Thymus (tissue), 11 donors: Measurements from ENCODE around the gene SRRT. TPM values are rescaled to one million over a fixed set of nuclear protein-coding genes. Genes with fewer than 3 reads are reported as not detected.

Source experiments
- DNase-seq, 9 donors: peaks; one replicate each; pipeline ENCODE4 v3.0.0-alpha.2; 2013; ENCODE audit warnings: low spot score in 9 of 9, low read depth in 6 of 9, missing footprints in 1 of 9
- H3K27ac ChIP-seq, 2 donors: one replicate each; pipeline ENCODE4 v1.5.1; 2013; ENCODE audit warnings: control low read depth in 1 of 2, low read depth in 1 of 2, low read length in 1 of 2, mild to moderate bottlenecking in 1 of 2, moderate library complexity in 1 of 2
- H3K27me3 ChIP-seq, 2 donors: one replicate each; pipeline ENCODE4 v1.5.1; 2013; ENCODE audit warnings: low read length in 1 of 2; ENCODE audit not compliant: control insufficient read depth in 2 of 2, insufficient read depth in 1 of 2
- H3K36me3 ChIP-seq, 2 donors: one replicate each; pipeline ENCODE4 v1.5.1; 2013; ENCODE audit warnings: low read length in 1 of 2, mild to moderate bottlenecking in 1 of 2, moderate library complexity in 1 of 2; ENCODE audit not compliant: control insufficient read depth in 2 of 2, insufficient read depth in 2 of 2
- H3K4me1 ChIP-seq, 2 donors: one replicate each; pipeline ENCODE4 v1.5.1; 2013; ENCODE audit warnings: low read length in 2 of 2; ENCODE audit not compliant: control insufficient read depth in 2 of 2, insufficient read depth in 2 of 2
- H3K4me3 ChIP-seq, 2 donors: one replicate each; pipeline ENCODE4 v1.5.1; 2013; ENCODE audit warnings: low read length in 2 of 2, control low read depth in 1 of 2, mild to moderate bottlenecking in 1 of 2
- H3K9me3 ChIP-seq, 2 donors: one replicate each; pipeline ENCODE4 v1.5.1; 2013; ENCODE audit warnings: low read length in 1 of 2, mild to moderate bottlenecking in 1 of 2; ENCODE audit not compliant: control insufficient read depth in 2 of 2, insufficient read depth in 1 of 2
- WGBS: extraction: QIAGEN DNeasy Blood & Tissue Kit; methylation state at CpG from one replicate; pipeline ENCODE4 v1.1.7; 2013; 5-methylcytosine and 5-hydroxymethylcytosine counted together
- polyA plus RNA-seq: library from polyadenylated mRNA; stranded (reverse); fragments of 200-250 nt; gene quantifications from one replicate; pipeline ENCODE4 v1.2.3, GENCODE V29; 2013
- total RNA-seq: library from RNA; stranded (reverse); fragments of 120-200 nt; gene quantifications from one replicate; pipeline ENCODE4 v1.2.4, GENCODE V29; 2013
- donor health status: healthy.

SRRT gene
- total and polyA plus RNA-seq, 2 donors, result 74.2 to 120 TPM

DNA sequence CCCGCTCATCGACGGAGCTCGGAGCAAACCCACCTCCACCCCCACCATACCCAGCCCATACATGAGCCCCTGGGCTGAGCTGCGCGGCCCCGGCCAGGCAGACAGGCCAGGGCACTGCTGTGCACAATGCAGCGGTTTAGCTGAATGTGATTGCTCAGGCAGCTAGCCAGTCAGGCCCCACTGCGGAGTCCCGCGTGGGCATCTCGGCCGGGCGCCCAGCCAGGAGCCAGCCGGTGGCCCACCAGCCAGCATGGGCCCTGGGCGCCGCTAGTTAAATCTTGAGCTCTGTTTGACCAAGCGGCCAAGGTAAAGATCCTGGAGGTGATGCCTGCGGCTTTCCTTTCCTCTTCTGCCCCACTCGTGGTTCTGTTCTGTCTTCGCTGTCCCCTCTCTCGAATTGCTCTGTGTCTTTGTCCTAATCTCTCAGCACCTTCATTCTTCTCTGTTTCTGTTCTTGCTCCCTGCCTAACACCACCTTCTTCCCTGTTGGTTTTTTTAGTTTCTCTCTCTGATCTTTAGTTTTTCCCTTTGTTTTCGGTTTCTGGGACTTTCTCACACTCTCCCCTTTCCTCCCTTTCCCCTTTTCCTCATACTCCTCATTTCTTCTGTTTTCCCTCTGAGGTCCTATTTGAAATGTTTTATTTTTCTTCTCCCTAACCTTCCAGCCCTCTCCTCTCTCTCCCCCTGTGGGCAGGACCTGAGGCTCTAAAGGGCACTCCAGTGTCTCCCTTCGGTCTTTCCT lies 8.1 kb downstream of the SRRT start:
- no peak overlapping the region for H3K4me3 ChIP-seq
- H3K36me3 ChIP-seq, result peaks cover 83 to 98% of the 10 kb centered on the region in 2 donors
- H3K27ac ChIP-seq, result no peak overlapping the region
- WGBS, result 98% methylated on average over 24 of the region's 24 CpGs
- no peaks in the 10 kb centered on the region for H3K27me3 ChIP-seq
- no peak for DNase-seq
- H3K9me3 ChIP-seq, result peaks cover 0 to 5% of the 10 kb centered on the region in 2 donors
- peaks cover 0 to 15% of the 10 kb centered on the region in 2 donors for H3K4me1 ChIP-seq

DNA sequence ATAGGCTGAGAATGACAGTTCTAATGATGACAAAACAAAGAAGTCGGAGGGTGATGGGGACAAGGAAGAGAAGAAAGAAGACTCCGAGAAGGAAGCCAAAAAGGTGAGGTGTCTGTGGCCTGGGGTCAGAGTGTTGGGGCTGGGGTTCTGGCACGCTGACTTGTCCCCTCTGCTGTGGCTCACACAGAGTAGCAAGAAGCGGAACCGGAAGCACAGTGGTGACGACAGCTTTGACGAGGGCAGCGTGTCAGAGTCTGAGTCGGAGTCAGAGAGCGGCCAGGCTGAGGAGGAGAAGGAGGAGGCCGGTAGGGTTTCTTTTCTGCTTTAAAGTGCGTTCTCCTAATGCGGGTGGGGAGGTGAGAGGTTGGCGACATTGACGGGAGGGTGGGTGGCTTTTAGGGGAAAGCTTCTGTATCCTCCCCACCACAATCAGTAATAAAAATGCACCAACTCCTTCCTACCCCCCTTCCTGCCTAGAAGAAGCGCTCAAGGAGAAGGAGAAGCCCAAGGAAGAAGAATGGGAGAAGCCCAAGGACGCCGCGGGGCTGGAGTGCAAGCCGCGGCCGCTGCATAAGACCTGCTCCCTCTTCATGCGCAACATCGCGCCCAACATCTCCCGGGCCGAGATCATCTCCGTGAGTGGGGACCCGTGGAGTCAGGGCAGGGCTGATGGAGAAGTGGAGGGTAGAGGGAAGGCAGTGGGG lies 10.0 kb downstream of the SRRT start:
- no peak overlapping the region for H3K27ac ChIP-seq
- no peak overlapping the region for H3K4me3 ChIP-seq
- peaks cover 77 to 87% of the 10 kb centered on the region in 2 donors for H3K36me3 ChIP-seq
- H3K4me1 ChIP-seq, result peaks cover 3 to 29% of the 10 kb centered on the region in 2 donors
- peaks cover 0 to 5% of the 10 kb centered on the region in 2 donors for H3K9me3 ChIP-seq
- peaks cover 0 to 2% of the 10 kb centered on the region in 2 donors for H3K27me3 ChIP-seq
- DNase-seq, result no peak
- 98% methylated on average over 29 of the region's 29 CpGs for WGBS

DNA sequence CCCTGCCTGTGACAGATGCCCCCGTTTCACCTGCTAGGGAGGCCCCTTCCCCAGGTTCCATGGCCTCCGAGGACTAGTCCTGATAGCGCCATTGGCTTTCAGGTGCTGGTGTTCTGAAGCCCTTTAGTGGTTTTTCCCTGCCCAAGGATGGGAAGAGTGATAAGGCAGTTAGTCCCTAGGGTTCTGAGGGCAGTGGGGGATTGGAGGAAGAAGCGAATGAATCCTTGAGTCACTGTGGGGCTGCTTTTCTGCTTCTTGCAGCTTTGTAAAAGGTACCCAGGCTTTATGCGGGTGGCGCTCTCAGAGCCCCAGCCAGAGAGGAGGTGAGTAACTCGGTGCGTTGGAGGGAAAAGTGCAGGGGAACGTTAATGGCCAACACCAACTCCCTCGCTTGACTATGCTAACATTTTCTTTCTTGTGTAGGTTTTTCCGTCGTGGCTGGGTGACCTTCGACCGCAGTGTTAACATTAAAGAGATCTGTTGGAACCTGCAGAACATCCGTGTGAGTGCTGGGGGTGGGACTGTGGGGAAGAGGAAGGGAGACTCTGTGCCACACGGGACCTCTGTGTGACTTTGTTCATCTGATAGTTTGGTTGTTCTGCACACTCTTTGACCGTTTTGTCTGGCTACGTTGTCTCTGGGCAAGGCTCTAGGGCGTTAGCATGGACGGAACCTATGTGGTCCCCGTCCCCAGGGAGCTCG lies 10.7 kb downstream of the SRRT start:
- Histone ChIP-seq H3K9me3 (peaks cover 0 to 5% of the 10 kb centered on the region in 2 donors), H3K27me3 (peaks cover 5 to 9% of the 10 kb centered on the region in 2 donors), H3K4me1 (peaks cover 6 to 36% of the 10 kb centered on the region in 2 donors), H3K27ac (no peak overlapping the region), H3K4me3 (no peak overlapping the region), H3K36me3 (peaks cover 75 to 82% of the 10 kb centered on the region in 2 donors)
- no peak for DNase-seq
- WGBS, result 97% methylated on average over 22 of the region's 22 CpGs

DNA sequence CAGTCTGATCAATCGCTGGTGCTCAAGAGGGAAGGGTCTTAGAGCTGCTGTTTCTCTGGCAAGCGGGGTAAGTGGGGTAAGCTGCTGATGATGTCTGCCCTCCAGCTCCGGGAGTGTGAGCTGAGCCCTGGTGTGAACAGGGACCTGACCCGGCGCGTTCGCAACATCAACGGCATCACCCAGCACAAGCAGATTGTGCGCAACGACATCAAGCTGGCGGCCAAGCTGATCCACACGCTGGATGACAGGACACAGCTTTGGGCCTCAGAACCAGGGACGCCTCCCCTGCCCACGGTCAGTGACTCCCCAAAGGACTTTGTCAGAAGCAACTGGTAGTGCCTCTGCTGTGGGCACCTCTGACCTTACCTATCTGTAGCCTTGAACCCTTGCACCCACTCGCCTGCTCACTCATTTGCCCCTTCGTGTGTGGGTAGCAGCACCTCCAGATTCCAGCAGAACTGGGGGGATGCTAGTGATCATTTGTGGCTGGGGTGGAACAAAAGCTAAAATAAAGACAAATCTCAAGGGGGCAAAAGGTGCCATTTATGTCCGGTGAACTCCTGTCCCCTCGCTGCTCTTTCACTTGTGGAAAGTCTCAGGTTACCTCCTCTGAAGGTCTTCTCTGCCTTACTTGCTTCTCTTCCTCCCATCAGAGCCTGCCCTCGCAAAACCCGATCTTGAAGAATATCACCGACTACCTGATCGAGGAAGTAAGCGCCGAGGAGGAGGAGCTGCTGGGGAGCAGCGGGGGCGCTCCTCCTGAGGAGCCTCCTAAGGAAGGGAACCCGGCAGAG lies 11.4 kb downstream of the SRRT start:
- H3K4me1 ChIP-seq, result peaks cover 12 to 44% of the 10 kb centered on the region in 2 donors
- no peak overlapping the region for H3K27ac ChIP-seq

DNA sequence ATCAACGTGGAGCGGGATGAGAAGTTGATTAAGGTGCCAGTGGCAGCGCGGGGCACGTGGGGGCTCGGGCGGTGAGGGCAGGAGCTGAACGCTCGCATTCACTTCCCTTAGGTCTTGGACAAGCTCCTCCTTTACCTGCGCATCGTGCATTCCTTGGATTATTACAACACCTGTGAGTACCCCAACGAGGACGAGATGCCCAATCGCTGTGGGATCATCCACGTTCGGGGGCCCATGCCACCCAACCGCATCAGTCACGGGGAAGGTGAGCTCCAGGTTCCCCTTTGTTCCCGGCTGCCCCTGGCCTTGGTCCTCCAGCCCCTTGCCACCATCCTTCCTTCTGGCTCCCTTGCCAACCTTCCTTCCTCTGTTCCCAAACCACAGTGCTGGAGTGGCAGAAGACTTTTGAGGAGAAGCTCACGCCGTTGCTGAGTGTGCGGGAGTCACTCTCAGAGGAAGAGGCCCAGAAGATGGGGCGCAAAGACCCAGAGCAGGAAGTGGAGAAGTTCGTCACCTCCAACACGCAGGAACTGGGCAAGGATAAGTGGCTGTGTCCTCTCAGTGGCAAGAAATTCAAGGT lies 12.1 kb downstream of the SRRT start:
- peaks cover 0 to 5% of the 10 kb centered on the region in 2 donors for H3K9me3 ChIP-seq
- peaks cover 12 to 44% of the 10 kb centered on the region in 2 donors for H3K4me1 ChIP-seq
- 85% methylated on average over 25 of the region's 25 CpGs for WGBS
- DNase-seq, result no peak
- no peak overlapping the region for H3K4me3 ChIP-seq
- peak overlapping the region; percentile 85 to 87 for H3K27ac ChIP-seq
- H3K27me3 ChIP-seq, result peaks cover 19 to 23% of the 10 kb centered on the region in 2 donors
- peaks cover 63 to 68% of the 10 kb centered on the region in 2 donors for H3K36me3 ChIP-seq

More for the DNA sequence above, 11.4 kb downstream of the SRRT start:
- peaks cover 0 to 5% of the 10 kb centered on the region in 2 donors for H3K9me3 ChIP-seq
- no peak for DNase-seq
- whole genome bisulfite sequencing, result 95% methylated on average over 27 of the region's 27 CpGs
- peaks cover 13 to 16% of the 10 kb centered on the region in 2 donors for H3K27me3 ChIP-seq
- peaks cover 70 to 75% of the 10 kb centered on the region in 2 donors for H3K36me3 ChIP-seq
- H3K4me3 ChIP-seq, result no peak overlapping the region

DNA sequence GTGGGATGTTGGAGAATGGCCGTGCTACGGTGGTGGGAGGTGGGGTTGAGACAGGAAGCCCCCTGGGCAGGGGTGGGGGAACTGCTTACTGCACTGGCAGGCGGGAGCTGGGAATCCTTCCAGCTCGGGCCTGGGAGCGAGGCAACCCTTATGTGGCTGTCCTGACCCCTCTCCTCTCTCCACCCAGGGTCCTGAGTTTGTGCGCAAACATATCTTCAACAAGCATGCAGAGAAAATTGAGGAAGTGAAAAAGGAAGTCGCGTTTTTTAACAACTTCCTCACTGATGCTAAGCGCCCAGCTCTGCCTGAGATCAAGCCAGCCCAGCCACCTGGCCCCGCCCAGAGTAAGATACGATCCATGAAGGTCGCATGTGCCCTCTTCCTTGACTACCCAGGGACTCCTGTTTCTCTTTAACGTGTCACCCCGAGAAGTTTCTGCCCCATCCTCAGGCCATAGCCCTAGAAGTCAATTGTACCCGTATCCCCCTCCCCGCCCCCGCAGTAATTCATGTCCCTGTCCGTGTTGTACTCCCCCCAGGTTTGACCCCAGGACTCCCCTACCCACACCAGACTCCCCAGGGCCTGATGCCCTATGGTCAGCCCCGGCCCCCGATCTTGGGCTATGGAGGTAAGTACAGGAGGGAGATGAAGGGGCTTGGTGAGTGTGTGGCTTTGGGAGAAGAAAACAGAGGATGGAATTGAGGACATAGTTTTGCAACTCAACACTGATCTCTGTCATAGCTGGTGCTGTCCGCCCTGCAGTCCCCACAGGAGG lies 12.8 kb downstream of the SRRT start:
- peak overlapping the region; percentile 85 to 87 for H3K27ac ChIP-seq
- peaks cover 12 to 44% of the 10 kb centered on the region in 2 donors for H3K4me1 ChIP-seq
- peak in 1 of 9 donors; percentile 72 for DNase-seq
- peaks cover 57 to 62% of the 10 kb centered on the region in 2 donors for H3K36me3 ChIP-seq
- 36% methylated on average over 21 of the region's 21 CpGs for whole genome bisulfite sequencing
- H3K4me3 ChIP-seq, result no peak overlapping the region
- H3K27me3 ChIP-seq, result peaks cover 23 to 30% of the 10 kb centered on the region in 2 donors
- peaks cover 0 to 5% of the 10 kb centered on the region in 2 donors for H3K9me3 ChIP-seq

DNA sequence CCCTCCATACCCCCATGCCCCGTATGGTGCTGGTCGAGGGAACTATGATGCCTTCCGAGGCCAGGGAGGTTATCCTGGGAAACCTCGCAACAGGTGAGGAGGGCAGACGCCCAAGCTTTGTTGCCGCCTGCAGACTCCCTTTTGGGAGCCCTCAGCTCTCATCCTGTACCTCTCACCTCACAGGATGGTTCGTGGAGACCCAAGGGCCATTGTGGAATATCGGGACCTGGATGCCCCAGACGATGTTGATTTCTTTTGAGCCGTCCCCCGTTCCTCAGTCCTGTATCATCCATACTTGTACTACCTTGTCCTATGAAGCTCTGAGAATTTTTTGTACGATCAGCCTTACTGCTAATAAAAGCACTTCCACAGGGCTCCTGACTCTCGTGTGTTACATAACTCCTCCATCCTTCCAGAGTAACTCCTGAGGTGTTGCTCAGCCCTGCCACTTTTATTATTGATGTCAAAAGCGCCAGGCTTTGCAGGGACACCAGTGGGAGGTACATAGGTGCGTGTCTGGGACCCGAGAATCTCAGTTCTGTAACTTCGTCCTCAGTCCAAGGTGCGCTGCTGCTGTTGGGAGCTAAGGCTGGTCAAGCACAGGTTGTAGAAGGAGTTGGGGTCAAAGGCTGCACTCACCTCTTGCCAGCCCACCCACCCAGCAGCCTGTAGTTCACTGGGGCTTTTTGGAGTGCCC lies 13.5 kb downstream of the SRRT start:
- H3K4me1 ChIP-seq, result peaks cover 12 to 44% of the 10 kb centered on the region in 2 donors
- H3K4me3 ChIP-seq, result peak overlapping the region in 1 of 2 donors; percentile 62
- no peak for DNase-seq
- H3K9me3 ChIP-seq, result peaks cover 0 to 8% of the 10 kb centered on the region in 2 donors
- peaks cover 49 to 54% of the 10 kb centered on the region in 2 donors for H3K36me3 ChIP-seq
- peaks cover 28 to 37% of the 10 kb centered on the region in 2 donors for H3K27me3 ChIP-seq
- 96% methylated on average over 18 of the region's 18 CpGs for WGBS
- peak overlapping the region in 1 of 2 donors; percentile 85 for H3K27ac ChIP-seq
